Colon (tissue), 2 donors: ENCODE measurements around the gene PDPK1.

Experiments
- FAIRE-seq: peaks from 2 replicates; lab custom pipeline; 2012; peaks lifted over from hg19 to GRCh38; lab: Jason Lieb, UNC
- donor health status: control.
- donor health status: control.

Gene PDPK1

GRCh38 chr16:2507052-2507659, 30.7 kb upstream of the PDPK1 start:
- FAIRE-seq: no peak

DNA sequence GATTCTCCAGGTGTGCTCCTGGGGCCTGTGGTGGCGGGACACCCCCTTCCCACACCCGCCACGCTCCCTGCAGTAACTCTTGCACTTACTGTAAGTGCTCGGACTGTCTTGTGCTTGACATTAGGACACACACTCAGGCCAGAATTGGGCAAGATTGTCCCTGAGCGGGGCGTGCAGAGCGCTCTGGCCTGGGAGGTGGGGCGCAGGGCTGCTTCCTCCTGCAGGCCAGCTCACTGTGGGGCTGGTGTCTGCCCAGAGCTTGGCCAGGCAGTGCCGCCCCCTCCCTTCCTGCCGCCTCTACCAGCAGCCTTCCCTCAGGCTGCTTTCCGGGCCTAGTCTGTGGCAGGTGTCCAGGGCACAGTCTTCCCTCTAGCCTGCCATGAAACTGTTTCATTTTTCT, 30.2 kb upstream of the PDPK1 start:
- no peak for FAIRE-seq

GRCh38 chr16:2508722-2509400, 29.0 kb upstream of the PDPK1 start:
- no peak for FAIRE-seq

DNA sequence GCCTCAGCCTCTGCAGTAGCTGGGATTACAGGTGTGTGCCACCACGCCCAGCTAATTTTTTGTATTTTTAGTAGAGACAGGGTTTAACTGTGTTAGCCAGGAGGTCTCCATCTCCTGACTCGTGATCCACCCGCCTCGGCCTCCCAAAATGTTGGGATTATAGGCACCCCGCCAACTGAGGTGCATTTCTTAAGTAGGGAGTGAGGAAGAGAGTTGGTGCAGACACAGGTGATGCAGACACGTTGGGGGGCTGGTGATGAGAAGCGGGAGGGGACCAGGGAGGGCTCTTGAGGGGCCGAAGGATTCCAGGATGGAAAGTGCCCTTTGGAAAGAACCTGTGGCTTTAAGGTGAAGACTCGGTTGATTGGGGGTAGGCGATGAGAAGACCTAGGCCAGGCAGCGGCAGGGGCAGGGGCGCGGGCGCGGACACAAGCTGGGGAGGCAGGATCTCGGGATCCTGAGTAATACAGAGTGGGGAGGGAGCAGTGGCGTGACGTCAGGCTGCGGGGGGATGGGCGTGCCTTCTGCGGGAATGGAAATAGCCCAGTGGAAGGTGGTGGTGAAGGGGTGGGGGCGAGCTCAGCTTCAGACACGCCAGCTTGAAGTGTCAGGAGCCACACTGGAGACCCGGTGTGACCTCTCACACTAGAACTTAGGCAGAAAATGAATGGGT, 26.6 kb upstream of the PDPK1 start:
- no peak for FAIRE-seq

DNA sequence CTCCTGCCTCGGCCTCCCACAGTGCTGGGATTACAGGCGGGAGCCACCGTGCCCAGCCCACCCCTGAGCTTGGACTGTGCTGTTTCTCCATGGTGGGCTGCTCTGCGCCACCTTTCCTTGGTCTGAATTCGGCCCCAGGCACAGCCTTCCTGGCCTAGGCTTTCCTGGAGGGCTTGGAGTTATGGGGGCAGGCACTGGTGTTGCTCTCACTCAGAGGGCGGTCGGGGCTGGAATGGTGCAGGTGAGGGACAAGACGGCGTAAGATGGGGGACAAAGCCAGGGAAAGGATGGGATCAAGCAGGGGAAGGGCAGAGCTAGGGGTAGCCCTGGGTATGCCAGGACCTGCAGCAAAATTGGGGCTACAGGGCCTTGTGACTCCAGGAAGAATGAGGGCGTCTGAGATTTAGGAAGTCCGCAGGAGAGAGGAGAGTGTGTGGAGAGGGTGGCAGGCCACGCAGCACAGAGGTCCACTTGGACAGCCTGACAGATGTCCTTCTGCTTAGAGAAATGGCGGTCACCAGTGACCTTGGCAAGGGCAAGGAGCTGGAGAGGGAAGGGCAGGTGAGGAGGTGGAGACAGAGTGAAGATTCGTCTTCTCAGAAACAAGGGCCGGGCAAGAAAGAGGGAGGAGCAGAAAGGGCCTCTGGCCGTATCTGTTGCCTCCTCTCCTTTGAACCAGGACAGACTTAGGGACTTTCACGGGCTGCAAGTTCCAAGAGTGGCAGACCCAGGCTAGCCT, 25.7 kb upstream of the PDPK1 start:
- FAIRE-seq: no peak

DNA sequence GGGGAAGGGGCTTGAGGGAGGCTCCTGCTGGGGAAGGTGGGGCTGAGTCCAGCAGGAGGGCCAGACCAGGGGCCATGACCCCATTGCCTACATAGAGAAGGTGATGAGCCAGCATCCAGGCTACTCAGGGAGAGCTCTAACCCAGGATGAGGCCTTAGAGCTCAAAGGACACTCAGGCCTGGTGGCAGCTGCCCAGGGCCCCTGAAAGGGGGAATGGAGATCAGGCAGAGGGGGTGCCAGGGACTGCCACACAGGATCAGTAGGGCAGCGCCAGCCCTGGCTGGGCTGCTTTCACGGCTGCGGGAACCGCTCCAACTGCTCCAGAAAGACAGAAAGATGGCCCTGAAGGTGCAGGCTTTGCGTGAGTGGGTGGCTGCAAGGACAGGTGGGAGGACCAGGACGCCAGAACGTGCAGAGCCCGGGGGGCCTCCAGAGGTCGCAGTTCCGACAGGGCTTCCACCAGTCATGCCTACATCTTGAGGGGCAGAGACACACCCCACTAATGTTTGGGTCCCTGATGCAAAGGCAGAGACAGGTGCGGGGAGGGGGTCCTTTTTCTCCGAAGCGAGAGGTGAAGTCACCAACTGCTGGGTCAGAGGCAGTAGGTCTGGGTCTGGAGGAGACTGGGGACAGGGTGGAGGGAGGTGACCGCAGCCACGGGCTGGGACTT, 25.0 kb upstream of the PDPK1 start:
- FAIRE-seq: no peak

- FAIRE-seq: no peak
These were observed 24.2 kb upstream of the PDPK1 start, which contains the start of gene ATP6V0C for GRCh38 chr16:2513405-2514332. Gene ATP6V0C (plus strand): TSS chr16:2513952. CDS start chr16:2514104, 152 bp downstream.

DNA sequence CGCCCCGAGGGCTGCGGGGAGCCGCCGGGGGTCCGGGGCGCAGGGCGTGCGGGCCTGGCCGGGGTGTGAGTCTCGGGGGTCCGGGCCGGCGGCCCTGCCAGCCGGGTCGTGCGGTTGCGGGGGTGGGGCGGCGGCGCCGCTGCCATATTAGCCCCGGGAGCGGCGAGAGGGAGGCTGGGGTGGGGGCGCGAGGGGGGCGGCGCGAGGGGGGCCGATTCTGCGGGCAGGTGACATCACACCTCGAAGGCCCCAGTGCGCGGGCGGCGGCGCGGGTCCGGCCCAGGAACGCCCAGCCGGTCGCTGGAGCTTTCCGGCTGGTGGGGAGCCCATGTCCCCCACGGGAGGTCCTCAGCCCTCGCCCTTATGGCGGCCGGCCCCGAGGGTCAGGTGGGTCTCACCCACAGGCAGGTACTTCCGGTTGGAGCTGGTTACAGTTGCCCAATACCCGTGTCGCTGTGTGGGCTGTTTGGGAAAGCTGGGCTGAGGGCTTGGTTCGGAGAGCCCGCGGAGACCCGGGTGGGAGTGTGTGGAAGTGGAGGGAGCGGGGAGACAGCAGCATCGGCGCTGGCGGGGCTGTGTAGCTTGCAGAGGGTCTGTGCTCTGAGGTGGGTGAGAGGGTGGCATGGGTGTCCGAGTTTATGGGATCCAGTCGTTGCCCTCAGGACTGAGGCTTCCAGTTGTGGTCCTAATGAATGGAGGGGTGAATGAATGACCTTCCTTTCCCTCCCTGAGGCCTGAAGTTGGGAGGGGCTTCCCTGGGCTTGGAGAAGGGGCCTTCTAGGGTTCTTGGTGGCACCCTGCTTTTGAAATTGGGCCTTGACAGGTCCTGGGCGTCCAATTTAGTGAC, 23.3 kb upstream of the PDPK1 start:
- no peak for FAIRE-seq

DNA sequence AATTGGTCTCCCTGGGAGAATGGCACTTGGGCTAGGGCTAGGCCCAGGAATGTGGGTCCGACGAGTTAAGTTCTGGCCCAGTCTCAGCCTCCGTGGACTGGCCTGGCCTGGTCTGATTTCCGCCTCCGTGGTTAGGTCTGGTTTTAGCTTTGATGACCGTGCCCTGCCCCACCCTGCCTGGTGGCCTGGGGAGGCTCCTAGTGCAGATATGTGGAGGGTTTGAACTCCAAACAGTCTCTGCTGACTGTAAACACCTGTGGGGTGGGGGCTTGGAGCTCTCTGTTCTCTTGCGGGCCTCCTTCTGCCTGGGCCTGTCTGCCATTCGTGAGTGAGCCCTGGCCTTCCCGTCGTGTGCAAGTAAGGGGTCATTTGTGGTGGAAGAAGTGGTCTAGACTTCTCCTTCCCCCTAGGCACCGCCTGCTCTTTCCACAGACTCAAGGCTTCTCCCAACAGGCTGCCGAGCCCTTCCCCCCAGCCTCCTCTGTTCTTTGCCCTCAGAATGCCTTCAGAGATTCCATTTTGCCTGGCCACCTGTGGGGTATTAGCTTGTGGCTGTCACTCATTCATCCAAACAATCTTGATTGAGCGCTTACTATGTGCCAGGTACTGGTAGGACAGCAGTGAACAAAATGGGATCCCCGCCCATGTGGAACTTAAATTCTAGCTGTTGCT, 22.5 kb upstream of the PDPK1 start:
- no peak for FAIRE-seq

- no peak for FAIRE-seq
These were observed 21.2 kb upstream of the PDPK1 start for GRCh38 chr16:2516391-2517240.

DNA sequence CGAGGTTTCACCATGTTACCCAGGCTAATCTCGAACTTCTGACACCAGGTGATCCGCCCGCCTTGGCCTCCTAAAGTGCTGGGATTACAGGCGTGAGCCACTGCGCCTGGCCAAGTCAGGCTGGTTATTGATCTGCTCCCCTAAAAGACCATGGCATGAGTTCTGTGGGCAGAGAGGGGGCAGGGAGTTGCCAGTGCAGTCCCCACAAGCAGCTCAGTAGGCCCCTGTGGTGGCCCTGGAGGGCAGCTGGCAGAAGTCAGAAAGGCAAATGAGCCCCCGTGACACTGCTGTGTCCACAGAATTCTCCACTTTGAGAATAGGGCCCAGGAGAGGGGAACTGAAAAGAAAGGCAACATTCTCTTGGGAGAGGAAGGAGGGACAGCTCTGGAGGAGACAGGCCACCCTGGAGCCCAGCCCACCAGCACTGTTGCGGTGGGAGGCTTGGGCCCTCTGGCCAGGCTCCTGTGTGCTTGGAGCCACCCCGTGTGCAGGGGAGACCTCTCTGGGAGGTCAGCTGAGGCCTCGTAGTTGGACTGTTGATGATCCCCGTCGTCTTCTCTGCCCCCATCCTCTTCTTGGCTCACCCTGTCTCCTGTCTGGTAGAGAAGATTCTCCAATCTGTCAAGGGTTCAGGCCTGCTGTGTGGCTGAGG, 19.7 kb upstream of the PDPK1 start:
- no peak for FAIRE-seq

DNA sequence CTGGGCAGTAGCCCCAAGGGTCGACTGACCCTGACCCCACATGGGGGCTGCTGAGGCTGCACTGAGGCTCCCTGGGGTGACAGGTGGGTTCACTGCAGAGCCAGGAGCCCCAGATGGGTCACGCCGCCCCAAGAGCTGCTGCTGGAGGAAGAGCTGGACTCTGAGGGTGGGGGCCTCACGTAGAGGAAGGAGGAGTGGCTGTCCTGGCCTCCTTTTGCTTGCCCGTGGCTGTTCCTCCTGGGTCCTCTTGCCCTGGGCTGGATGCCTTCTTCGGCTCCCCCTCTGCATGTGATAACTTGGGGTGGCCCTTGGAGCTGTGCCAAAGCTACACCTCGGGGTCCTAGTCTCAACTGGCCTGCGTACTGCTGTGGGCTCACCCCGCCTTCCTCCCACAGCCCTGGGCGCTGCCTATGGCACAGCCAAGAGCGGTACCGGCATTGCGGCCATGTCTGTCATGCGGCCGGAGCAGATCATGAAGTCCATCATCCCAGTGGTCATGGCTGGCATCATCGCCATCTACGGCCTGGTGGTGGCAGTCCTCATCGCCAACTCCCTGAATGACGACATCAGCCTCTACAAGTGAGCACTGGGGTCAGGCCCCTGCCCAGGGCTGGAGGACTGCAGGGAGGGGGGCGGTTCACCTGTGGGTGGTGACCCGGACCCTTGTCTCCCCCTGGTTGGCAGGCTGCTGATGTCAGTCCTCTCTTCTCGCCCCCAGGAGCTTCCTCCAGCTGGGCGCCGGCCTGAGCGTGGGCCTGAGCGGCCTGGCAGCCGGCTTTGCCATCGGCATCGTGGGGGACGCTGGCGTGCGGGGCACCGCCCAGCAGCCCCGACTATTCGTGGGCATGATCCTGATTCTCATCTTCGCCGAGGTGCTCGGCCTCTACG, 18.8 kb upstream of the PDPK1 start:
- no peak for FAIRE-seq

DNA sequence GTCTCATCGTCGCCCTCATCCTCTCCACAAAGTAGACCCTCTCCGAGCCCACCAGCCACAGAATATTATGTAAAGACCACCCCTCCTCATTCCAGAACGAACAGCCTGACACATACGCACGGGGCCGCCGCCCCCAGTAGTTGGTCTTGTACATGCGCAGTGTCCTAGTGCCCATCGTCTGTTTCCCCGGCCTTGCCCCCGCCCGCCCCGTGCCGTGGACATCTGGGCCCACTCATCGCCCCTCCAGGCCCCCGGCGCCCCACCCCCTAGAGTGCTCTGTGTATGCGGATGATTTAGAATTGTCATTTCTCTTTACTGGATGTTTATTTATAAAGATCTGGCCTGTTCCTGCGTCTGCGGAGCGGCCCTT, 18.1 kb upstream of the PDPK1 start:
- FAIRE-seq: no peak

DNA sequence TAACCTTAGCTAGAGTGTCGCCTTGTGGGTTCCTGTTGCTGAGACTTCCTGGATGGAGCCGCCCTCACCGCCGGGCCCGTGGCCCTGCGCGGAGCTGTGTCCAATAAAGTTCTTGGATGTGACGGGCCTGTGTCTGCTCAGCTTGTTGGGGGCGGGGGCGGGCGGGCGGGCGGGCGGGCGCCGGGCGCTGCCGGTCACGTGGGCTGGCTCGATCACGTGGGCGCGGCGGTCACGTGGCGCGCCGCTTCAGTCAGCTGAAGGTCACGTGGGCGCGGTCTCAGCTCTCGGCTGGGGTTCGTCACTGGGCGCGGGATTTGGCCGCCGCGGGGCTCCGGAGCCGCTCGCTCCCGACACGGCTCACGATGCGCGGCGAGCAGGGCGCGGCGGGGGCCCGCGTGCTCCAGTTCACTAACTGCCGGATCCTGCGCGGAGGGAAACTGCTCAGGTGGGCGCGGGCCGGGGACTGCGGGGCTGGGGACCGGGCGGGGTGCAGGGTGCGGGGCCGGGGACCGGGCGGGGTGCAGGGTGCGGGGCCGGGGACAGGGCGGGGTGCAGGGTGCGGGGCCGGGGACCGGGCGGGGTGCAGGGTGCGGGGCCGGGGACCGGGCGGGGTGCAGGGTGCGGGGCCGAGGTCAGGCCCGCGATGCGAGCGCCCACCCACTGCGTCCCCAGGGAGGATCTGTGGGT, 17.6 kb upstream of the PDPK1 start, which contains the start of gene AMDHD2:
Gene AMDHD2, plus strand, starts transcription at position 275 of the 687 bp plus-strand sequence. Its CDS starts 88 bp downstream, at position 363.
- FAIRE-seq: no peak

DNA sequence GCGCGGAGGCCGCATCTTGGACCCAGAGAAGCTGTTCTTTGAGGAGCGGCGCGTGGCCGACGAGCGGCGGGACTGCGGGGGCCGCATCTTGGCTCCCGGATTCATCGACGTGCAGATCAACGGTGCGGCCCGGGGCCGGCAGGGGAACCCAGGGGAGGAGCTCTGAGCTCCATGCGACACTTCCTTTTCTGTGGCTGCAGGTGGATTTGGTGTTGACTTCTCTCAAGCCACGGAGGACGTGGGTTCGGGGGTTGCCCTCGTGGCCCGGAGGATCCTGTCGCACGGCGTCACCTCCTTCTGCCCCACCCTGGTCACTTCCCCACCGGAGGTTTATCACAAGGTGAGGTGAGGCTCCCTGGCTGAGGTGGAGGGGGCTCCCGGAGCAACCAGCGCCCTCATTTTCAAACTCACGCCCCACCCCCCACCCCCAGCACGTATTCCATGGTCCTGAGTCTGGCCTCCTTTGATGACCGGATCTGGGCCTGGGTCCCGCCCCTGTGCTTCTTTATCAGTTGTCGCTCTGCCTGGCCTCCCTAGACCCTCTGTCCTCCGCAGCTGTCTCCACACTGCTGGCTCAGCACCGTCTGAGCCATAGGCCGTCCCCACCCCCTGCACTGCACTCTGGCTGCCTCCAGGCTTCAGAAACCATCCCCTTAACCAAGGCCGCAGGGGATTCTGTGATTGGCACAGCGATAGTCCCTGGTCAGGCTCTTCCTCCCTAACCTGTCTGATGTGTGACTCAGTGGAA, 16.9 kb upstream of the PDPK1 start:
- FAIRE-seq: no peak

DNA sequence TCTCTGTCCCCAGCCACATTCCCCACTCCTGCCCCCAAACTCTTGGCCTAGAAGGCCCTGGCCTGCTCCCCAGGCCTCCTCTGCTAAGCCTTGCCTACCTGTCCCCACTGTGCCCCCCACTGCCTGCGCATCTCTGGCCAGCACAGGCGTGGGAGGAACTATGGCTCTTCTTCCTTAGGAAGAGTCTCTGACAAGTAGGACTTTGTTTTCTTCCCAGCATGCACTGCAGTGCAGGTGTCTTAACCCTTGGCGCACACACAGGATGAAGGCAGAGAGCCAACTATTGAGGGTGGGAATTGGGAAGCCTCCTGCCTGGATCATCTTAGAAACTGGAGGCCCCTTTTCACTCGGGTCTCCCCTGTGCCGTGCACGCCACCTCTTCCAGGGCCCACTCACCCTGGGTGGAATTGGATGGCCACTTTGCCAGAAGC, 14.0 kb upstream of the PDPK1 start:
- no peak for FAIRE-seq
